ENCODE measurements around the gene OR51I2.

OR51I2 gene

GRCh38 chr11:5505363-5506048 is 56.4 kb downstream of the OR51I2 start:
- WGBS, 2 experiments, result 93 to 96% methylated on average over 9 of the region's 9 CpGs
- Histone ChIP-seq H3K4me3 (ENCODE audit: insufficient read depth, low read depth, low read length) (no peak overlapping the region), H3K36me3 (ENCODE audit: control insufficient read depth, insufficient read depth, low read length) (no peaks in the 10 kb centered on the region), H3K4me1 (ENCODE audit: control insufficient read depth, insufficient read depth, low read length) (no peaks in the 10 kb centered on the region), H3K9me3 (ENCODE audit: control insufficient read depth, low read length) (no peaks in the 10 kb centered on the region), H3K27me3 (ENCODE audit: control insufficient read depth, insufficient read depth, low read length, poor library complexity, severe bottlenecking) (no peaks in the 10 kb centered on the region), H3K27ac (ENCODE audit: insufficient read depth, low read depth, low read length, poor library complexity, severe bottlenecking) (no peak overlapping the region)
